Ovary (tissue), 9 donors: Measurements from ENCODE around the gene CENPS. TPM values are rescaled to one million over a fixed set of nuclear protein-coding genes. Genes with fewer than 3 reads are reported as not detected.
A peak's percentile ranks its signal among the peaks of the same experiment; 100 is the strongest.
"Not testable (repeated sequence)": the region's sequence is repeated elsewhere in the genome, so short reads cannot be mapped to it uniquely, and the experiment has no call there.

ENCODE experiments used
- DNase-seq, 5 donors: peaks; one replicate each; pipeline ENCODE4 v3.0.0-alpha.2; 2019 to 2020
- H3K27ac ChIP-seq, 2 donors: fragments of 200-600 bp; one replicate each; pipeline versions ENCODE4 v1.5.1 to v1.8.0; 2019 to 2022
- H3K27me3 ChIP-seq: fragments of 200-600 bp; one replicate; pipeline ENCODE4 v1.8.0; 2022
- H3K36me3 ChIP-seq: fragments of 200-600 bp; sonication (generic); one replicate; pipeline ENCODE4 v1.5.1; 2019
- H3K4me1 ChIP-seq: one replicate; pipeline ENCODE4 v1.8.1; 2013; ENCODE audit warnings: mild to moderate bottlenecking, moderate library complexity; ENCODE audit not compliant: insufficient read depth
- H3K4me3 ChIP-seq: fragments of 200-600 bp; sonication (generic); one replicate; pipeline ENCODE4 v1.5.1; 2017
- H3K9me3 ChIP-seq, 2 donors: fragments of 200-600 bp in 1 of 2; sonication (generic) in 1 of 2; one replicate each; pipeline versions ENCODE4 v1.5.1 to v1.8.1; 2013 to 2019; ENCODE audit warnings: mild to moderate bottlenecking in 1 of 2, moderate library complexity in 1 of 2
- CTCF ChIP-seq, 3 donors: fragments of 450-650 bp in 2 of 3; fragments of 200-600 bp in 1 of 3; IDR thresholded peaks; one replicate each; pipeline versions ENCODE4 v1.5.1 to v1.8.0; 2016 to 2022; ENCODE audit warnings: antibody characterized with exemption in 3 of 3, mild to moderate bottlenecking in 1 of 3
- EP300 ChIP-seq: sonication (generic); formaldehyde crosslinking; IDR thresholded peaks from one replicate; pipeline ENCODE4 v1.6.1; 2017; ENCODE audit warnings: antibody characterized with exemption
- POLR2A ChIP-seq: fragments of 450-650 bp; IDR thresholded peaks from one replicate; pipeline ENCODE4 v1.6.1; 2017; ENCODE audit warnings: antibody characterized with exemption, mild to moderate bottlenecking, moderate library complexity
- WGBS, 3 donors: extraction: QIAGEN DNeasy Blood & Tissue Kit in 1 of 3; methylation state at CpG; one replicate each; pipeline versions ENCODE4 v1.1.5 to v1.1.7; 2013 to 2017; 5-methylcytosine and 5-hydroxymethylcytosine counted together
- intact Hi-C, 4 donors: fragments of 100-400 bp; cut with DNase I; formaldehyde crosslinking; loops; one replicate each; pipeline versions ENCODE4 v1.11.0 to v1.15.1; 2022 to 2023
- polyA plus RNA-seq, 2 donors: library from polyadenylated mRNA; stranded (reverse); fragments of 200-250 nt in 1 of 2; fragments of 350-450 nt in 1 of 2; fragmentation: Illumina TruSeq in 1 of 2; extraction: RNeasy Lipid Tissue Mini Kit (QIAGEN cat#74804) in 1 of 2; gene quantifications; one replicate each; pipeline ENCODE4 v1.2.3, GENCODE V29; 2013 to 2014
- total RNA-seq, 7 donors: library from RNA; depleted of rRNA in 2 of 7; stranded (reverse); fragments of >200 nt in 2 of 7; fragmentation: NEBNext Ultra II Directional in 3 of 7; extraction: Animal tissue kit (Norgen Biotek cat#: 25700) in 3 of 7; gene quantifications; one replicate each; pipeline versions ENCODE4 v1.1.0 to v1.2.4, GENCODE V29; 2016 to 2023
- donor health status: DM: no; HTN: no; CAD: no; lungs with moderate emphysema.
- donor health status: DM: no; HTN: no; CAD: no.
- donor health status: Bipolar disorder and iron deficiency.
- donor health status: DM: yes; HTN: yes; CAD: no.
- donor health status: DM: no; HTN: no; CAD: no.
- donor health status: DM: yes; HTN: yes; CAD: no.

Gene CENPS
- total and polyA plus RNA-seq, 9 donors: 1.5 to 13.6 (median 10.3) TPM

DNA sequence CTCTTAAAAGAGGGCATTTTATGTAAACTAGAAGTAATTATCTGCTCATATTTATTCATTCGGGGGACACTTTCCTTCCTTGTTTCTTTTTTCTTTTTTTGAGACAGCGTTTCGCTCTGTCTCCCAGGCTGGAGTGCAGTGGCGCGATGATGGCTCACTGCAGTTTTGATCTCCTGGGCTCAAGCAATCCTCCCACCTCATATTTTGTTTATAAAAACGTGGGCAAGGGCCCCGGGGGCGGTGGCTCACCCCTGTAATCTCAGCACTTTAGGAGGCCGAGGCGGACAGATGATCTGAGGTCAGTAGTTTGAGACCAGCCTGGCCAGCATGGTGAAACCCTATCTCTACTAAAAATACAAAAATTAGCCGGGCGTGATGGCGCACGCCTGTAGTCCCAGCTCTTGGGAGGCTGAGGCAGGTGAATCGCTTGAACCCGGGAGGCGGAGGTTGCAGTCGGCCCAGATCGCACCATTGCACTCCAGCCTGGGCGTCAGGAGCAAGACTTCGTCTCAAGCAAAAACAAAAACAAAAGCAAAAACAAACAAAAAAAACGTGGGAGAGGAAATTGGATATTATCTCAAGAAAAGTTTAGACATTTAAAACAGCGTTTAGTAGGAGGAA is 43.0 kb downstream of the CENPS start:
- peaks cover 7% of the 10 kb centered on the region for H3K4me1 ChIP-seq

GRCh38 chr1:10474309-10474612 is 44.0 kb downstream of the CENPS start:
- 77 to 86% (median 84%) methylated on average over 10 of the region's 10 CpGs for WGBS, 3 donors
- H3K9me3 ChIP-seq, H3K27me3 ChIP-seq, intact Hi-C loops, H3K4me1 ChIP-seq, H3K36me3 ChIP-seq, H3K27ac ChIP-seq: not testable (repeated sequence)
- peak in 1 of 5 donors; percentile 33 for DNase-seq
- peak overlapping the region; percentile 90 for H3K4me3 ChIP-seq

More for the DNA sequence above, 43.0 kb downstream of the CENPS start:
- no peak overlapping the region for H3K27ac ChIP-seq
- no peaks in the 10 kb centered on the region for H3K27me3 ChIP-seq
- intact Hi-C loops: no loop called here
- TF ChIP-seq EP300: no peak
- no peak for DNase-seq
- H3K9me3 ChIP-seq: no peaks in the 10 kb centered on the region
- no peaks in the 10 kb centered on the region for H3K36me3 ChIP-seq
- H3K4me3 ChIP-seq: no peak overlapping the region
- 53 to 80% (median 61%) methylated on average over 23 of the region's 23 CpGs for WGBS, 3 donors

- DNase-seq: peak; percentile 70 to 87 (median 79)
- TF ChIP-seq CTCF (IDR thresholded peaks at IDR 0.05): no peak
- peak; percentile 40 for TF ChIP-seq POLR2A
- H3K27me3 ChIP-seq: no peaks in the 10 kb centered on the region
- H3K4me3 ChIP-seq: peak within 1 kb of the TSS; percentile 90
- whole genome bisulfite sequencing, 3 donors: 6 to 11% (median 9%) methylated on average over 42 to 50 of the region's 50 CpGs
- H3K4me1 ChIP-seq: peaks cover 7% of the 10 kb centered on the region
- H3K36me3 ChIP-seq: no peaks in the 10 kb centered on the region
- H3K27ac ChIP-seq: peak within 1 kb of the TSS; percentile 30 to 70
- intact Hi-C loops: no loop called here
- H3K9me3 ChIP-seq: no peaks in the 10 kb centered on the region
Measured at GRCh38 chr1:10474613-10475507, 44.6 kb downstream of the CENPS start, which contains the start of gene PEX14. TSS of gene PEX14 (plus strand) at chr1:10474950. CDS start at chr1:10474967, 17 bp downstream.

DNA sequence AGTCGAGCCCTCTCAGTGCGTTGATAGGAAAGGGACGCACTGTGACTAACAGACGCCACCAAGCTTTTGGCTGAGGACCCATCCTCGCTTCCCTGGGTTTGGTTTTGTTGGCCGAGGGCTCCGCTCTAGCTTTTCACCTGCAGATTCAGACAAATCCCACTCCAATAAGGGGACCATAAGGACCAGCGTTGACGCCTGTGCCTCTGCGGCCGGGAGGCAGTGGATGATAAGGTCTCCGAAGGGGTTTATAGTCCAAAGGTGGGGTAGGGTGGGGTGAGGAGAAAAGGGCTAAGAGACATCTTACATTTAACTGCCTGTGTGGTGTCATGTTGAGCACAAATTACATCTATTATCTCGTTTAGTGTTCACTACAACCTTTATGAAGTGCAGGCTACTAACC is 45.3 kb downstream of the CENPS start:
- intact Hi-C loops: no loop called here
- H3K4me1 ChIP-seq: peaks cover 7% of the 10 kb centered on the region
- TF ChIP-seq POLR2A (no peak), CTCF (IDR thresholded peaks at IDR 0.05) (no peak), EP300 (no peak)
- H3K27ac ChIP-seq: peak overlapping the region in 1 of 2 donors; percentile 70
- no peak for DNase-seq
- peak overlapping the region; percentile 90 for H3K4me3 ChIP-seq
- no peaks in the 10 kb centered on the region for H3K27me3 ChIP-seq
- H3K36me3 ChIP-seq: no peaks in the 10 kb centered on the region
- H3K9me3 ChIP-seq: no peaks in the 10 kb centered on the region
- WGBS, 3 donors: 1 to 2% (median 2%) methylated on average over 13 of the region's 13 CpGs

DNA sequence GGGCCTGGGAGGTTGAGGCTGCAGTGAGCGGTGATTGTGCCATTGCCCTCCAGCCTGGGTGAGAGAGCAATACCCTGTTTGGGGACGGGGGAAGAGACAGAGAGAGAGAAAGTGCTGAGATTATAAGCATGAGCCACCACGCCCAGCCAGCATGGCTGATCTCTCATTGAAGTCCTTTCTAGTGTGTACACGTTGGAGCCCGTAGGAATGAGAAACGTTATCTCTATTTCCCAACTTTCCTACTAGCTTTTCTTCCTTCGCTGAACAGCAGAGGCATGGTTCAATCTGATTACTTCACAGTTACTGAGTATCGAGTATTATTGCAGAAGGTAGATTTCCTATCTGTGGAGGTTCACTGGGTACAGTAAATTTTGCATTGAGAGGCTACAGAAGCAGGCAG is 49.1 kb downstream of the CENPS start:
- Histone ChIP-seq H3K4me1 (peaks cover 5% of the 10 kb centered on the region), H3K36me3 (no peaks in the 10 kb centered on the region), H3K9me3 (no peaks in the 10 kb centered on the region), H3K4me3 (no peak overlapping the region), H3K27ac (no peak overlapping the region), H3K27me3 (no peaks in the 10 kb centered on the region)
- no peak for DNase-seq
- 72 to 78% (median 77%) methylated on average over 8 of the region's 8 CpGs for WGBS, 3 donors
- intact Hi-C loops: no loop called here
- TF ChIP-seq CTCF (IDR thresholded peaks at IDR 0.05): no peak
- no peak for TF ChIP-seq POLR2A
- TF ChIP-seq EP300: no peak
